ENCODE results near the gene INAFM1.

The INAFM1 gene

GRCh38 chr19:47240996-47241918, 33.4 kb upstream of the INAFM1 start:
- no peaks in the 10 kb centered on the region for H3K9me2 ChIP-seq (replicated peaks; ENCODE audit: control insufficient read depth, low read length)
- H3F3A ChIP-seq (ENCODE audit: control insufficient read depth, insufficient read depth) = peaks cover 12% of the 10 kb centered on the region
- no peaks in the 10 kb centered on the region for H3K36me3 ChIP-seq (ENCODE audit: control insufficient read depth, low read length)
- no peaks in the 10 kb centered on the region for H3K79me2 ChIP-seq (ENCODE audit: control insufficient read depth, low read length)
- H3K27me3 ChIP-seq (ENCODE audit: control insufficient read depth, low read length) = peaks cover 36% of the 10 kb centered on the region
- H3K4me1 ChIP-seq (ENCODE audit: control insufficient read depth, low read length) = peaks cover 70% of the 10 kb centered on the region
- no peak overlapping the region for H3K27ac ChIP-seq (ENCODE audit: low read depth, low read length)
- TF ChIP-seq EZH2phosphoT487 (IDR thresholded peaks at IDR 0.05; ENCODE audit: borderline replicate concordance, low read length) = no peak
- TF ChIP-seq CTCF (IDR thresholded peaks at IDR 0.05; ENCODE audit: low read depth, low read length, poor library complexity, severe bottlenecking) = no peak
- H3K4me3 ChIP-seq (ENCODE audit: low read length) = peak overlapping the region; percentile 42
- peak overlapping the region; percentile 54 for H3K4me2 ChIP-seq (ENCODE audit: low read length)
- H3K9me3 ChIP-seq (ENCODE audit: control insufficient read depth, insufficient read depth, low read length) = no peaks in the 10 kb centered on the region
- no peaks in the 10 kb centered on the region for H4K20me1 ChIP-seq (ENCODE audit: control insufficient read depth, insufficient read depth, low read depth, low read length)

GRCh38 chr19:47241919-47242577, 32.6 kb upstream of the INAFM1 start:
- Histone ChIP-seq H3K79me2 (ENCODE audit: control insufficient read depth, low read length) (no peaks in the 10 kb centered on the region), H3K27me3 (ENCODE audit: control insufficient read depth, low read length) (peaks cover 36% of the 10 kb centered on the region), H3K4me3 (ENCODE audit: low read length) (no peak overlapping the region), H3K27ac (ENCODE audit: low read depth, low read length) (no peak overlapping the region), H4K20me1 (ENCODE audit: control insufficient read depth, insufficient read depth, low read depth, low read length) (no peaks in the 10 kb centered on the region), H3K9me3 (ENCODE audit: control insufficient read depth, insufficient read depth, low read length) (no peaks in the 10 kb centered on the region), H3K36me3 (ENCODE audit: control insufficient read depth, low read length) (no peaks in the 10 kb centered on the region), H3K4me2 (ENCODE audit: low read length) (peak overlapping the region; percentile 54), H3K9me2 (replicated peaks; ENCODE audit: control insufficient read depth, low read length) (no peaks in the 10 kb centered on the region), H3K4me1 (ENCODE audit: control insufficient read depth, low read length) (peaks cover 62% of the 10 kb centered on the region), H3F3A (ENCODE audit: control insufficient read depth, insufficient read depth) (peaks cover 12% of the 10 kb centered on the region)
- TF ChIP-seq CTCF (IDR thresholded peaks at IDR 0.05; ENCODE audit: low read depth, low read length, poor library complexity, severe bottlenecking) = no peak
- no peak for TF ChIP-seq EZH2phosphoT487 (IDR thresholded peaks at IDR 0.05; ENCODE audit: borderline replicate concordance, low read length)

GRCh38 chr19:47243364-47243775, 31.3 kb upstream of the INAFM1 start:
- Histone ChIP-seq H4K20me1 (ENCODE audit: control insufficient read depth, insufficient read depth, low read depth, low read length) (no peaks in the 10 kb centered on the region), H3K4me3 (ENCODE audit: low read length) (peak overlapping the region; percentile 69), H3K9me3 (ENCODE audit: control insufficient read depth, insufficient read depth, low read length) (no peaks in the 10 kb centered on the region)

More at GRCh38 chr19:47243364-47243775, 31.3 kb upstream of the INAFM1 start:
- peaks cover 64% of the 10 kb centered on the region for H3K4me1 ChIP-seq (ENCODE audit: control insufficient read depth, low read length)
- H3F3A ChIP-seq (ENCODE audit: control insufficient read depth, insufficient read depth) = peaks cover 16% of the 10 kb centered on the region
- H3K36me3 ChIP-seq (ENCODE audit: control insufficient read depth, low read length) = no peaks in the 10 kb centered on the region
- H3K79me2 ChIP-seq (ENCODE audit: control insufficient read depth, low read length) = no peaks in the 10 kb centered on the region
- H3K4me2 ChIP-seq (ENCODE audit: low read length) = peak overlapping the region; percentile 78
- no peak overlapping the region for H3K27ac ChIP-seq (ENCODE audit: low read depth, low read length)
- TF ChIP-seq CTCF (IDR thresholded peaks at IDR 0.05; ENCODE audit: low read depth, low read length, poor library complexity, severe bottlenecking) (no peak), EZH2phosphoT487 (IDR thresholded peaks at IDR 0.05; ENCODE audit: borderline replicate concordance, low read length) (no peak)
- H3K27me3 ChIP-seq (ENCODE audit: control insufficient read depth, low read length) = peaks cover 36% of the 10 kb centered on the region
- no peaks in the 10 kb centered on the region for H3K9me2 ChIP-seq (replicated peaks; ENCODE audit: control insufficient read depth, low read length)

Data from DOHH2 (cell line).